HG02588 (cell line): ENCODE results near the gene KLHDC4.
"Not testable (repeated sequence)": the region's sequence is repeated elsewhere in the genome, so short reads cannot be mapped to it uniquely, and the experiment has no call there.

Source experiments
- ATAC-seq: cut with Tn5 transposase; IDR thresholded peaks from one replicate; pipeline ENCODE4 v1.9.1; 2021; ENCODE audit warnings: mild to moderate bottlenecking, moderate library complexity; ENCODE audit not compliant: unreplicated experiment

KLHDC4 gene

GRCh38 chr16:87788730-87789436 is 23.1 kb upstream of the KLHDC4 start:
- ATAC-seq: not testable (repeated sequence)

GRCh38 chr16:87787451-87788091 is 21.8 kb upstream of the KLHDC4 start:
- not testable (repeated sequence) for ATAC-seq

- ATAC-seq: no peak
Observed at GRCh38 chr16:87784812-87785211, 19.0 kb upstream of the KLHDC4 start.

GRCh38 chr16:87782033-87782432 is 16.2 kb upstream of the KLHDC4 start:
- ATAC-seq: no peak

- ATAC-seq: no peak
Observed at GRCh38 chr16:87780385-87780989, 14.7 kb upstream of the KLHDC4 start.

- peak; percentile 52 for ATAC-seq
Observed at GRCh38 chr16:87778830-87779579, 13.2 kb upstream of the KLHDC4 start.

GRCh38 chr16:87778476-87778829 is 12.7 kb upstream of the KLHDC4 start:
- ATAC-seq: no peak

- ATAC-seq: not testable (repeated sequence)
Observed at GRCh38 chr16:87773836-87774235, 8.1 kb upstream of the KLHDC4 start.

GRCh38 chr16:87767456-87767855 is 1.7 kb upstream of the KLHDC4 start:
- ATAC-seq: not testable (repeated sequence)

- no peak for ATAC-seq
Observed at GRCh38 chr16:87766485-87766797, 655 bp upstream of the KLHDC4 start.

GRCh38 chr16:87765473-87765775 is 362 bp downstream of the KLHDC4 start:
- peak; percentile 24 for ATAC-seq

GRCh38 chr16:87764600-87765472 is 950 bp downstream of the KLHDC4 start:
- ATAC-seq: peak; percentile 26

- no peak for ATAC-seq
Observed at GRCh38 chr16:87762620-87763019, 3.2 kb downstream of the KLHDC4 start.

- no peak for ATAC-seq
Observed at GRCh38 chr16:87762071-87762571, 3.7 kb downstream of the KLHDC4 start.

- no peak for ATAC-seq
Observed at GRCh38 chr16:87761060-87761459, 4.7 kb downstream of the KLHDC4 start.

- no peak for ATAC-seq
Observed at GRCh38 chr16:87757841-87758426, 7.9 kb downstream of the KLHDC4 start.

- ATAC-seq: no peak
Observed at GRCh38 chr16:87754535-87754934, 11.3 kb downstream of the KLHDC4 start.

- no peak for ATAC-seq
Observed at GRCh38 chr16:87747626-87748414, 18.0 kb downstream of the KLHDC4 start.

- ATAC-seq: no peak
Observed at GRCh38 chr16:87746178-87746577, 19.6 kb downstream of the KLHDC4 start.
